ENCODE data around the gene ESRRA.

DNA sequence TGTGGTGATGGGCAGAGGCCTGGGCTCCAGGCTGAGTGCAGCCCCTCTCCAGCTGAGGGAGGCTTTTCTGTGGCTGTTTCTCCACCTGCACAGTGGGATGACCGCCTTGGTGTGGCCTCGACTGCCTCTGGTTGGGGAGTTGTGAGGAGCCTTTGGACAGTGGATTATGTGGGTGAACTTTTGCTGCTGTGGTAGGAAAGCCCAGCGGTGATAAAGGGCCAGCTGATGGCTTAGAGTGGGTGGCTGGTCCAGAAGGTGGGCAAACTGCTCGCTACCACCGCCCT lies 1.4 kb upstream of the ESRRA start:
- TF ChIP-seq, protein P1, sequence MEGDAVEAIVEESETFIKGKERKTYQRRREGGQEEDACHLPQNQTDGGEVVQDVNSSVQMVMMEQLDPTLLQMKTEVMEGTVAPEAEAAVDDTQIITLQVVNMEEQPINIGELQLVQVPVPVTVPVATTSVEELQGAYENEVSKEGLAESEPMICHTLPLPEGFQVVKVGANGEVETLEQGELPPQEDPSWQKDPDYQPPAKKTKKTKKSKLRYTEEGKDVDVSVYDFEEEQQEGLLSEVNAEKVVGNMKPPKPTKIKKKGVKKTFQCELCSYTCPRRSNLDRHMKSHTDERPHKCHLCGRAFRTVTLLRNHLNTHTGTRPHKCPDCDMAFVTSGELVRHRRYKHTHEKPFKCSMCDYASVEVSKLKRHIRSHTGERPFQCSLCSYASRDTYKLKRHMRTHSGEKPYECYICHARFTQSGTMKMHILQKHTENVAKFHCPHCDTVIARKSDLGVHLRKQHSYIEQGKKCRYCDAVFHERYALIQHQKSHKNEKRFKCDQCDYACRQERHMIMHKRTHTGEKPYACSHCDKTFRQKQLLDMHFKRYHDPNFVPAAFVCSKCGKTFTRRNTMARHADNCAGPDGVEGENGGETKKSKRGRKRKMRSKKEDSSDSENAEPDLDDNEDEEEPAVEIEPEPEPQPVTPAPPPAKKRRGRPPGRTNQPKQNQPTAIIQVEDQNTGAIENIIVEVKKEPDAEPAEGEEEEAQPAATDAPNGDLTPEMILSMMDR (IDR thresholded peaks at IDR 0.05), result no peak
- TF ChIP-seq POLR2A (IDR thresholded peaks at IDR 0.05), result no peak
